Measurements from ENCODE around the gene PARD3.

DNA sequence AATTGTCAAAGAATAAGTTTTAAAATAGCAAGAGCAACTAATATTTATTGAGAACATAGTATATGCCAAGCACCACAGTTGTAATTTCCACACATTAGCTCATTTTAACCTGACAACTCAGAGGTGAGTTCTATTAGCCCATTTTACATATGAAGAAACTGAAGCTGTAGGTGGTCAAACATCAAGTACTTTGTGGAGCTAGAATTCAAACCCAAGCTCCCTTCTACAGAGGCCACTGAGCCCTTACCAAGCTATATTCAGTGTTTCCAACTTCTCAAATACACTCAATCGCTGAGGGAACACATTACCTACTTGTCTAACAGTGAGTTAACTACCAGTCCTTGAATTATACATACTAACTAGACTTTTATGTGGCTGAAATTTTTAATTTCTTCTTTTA lies 236.6 kb downstream of the PARD3 start:
- no peak for TF ChIP-seq EP300 (IDR thresholded peaks at IDR 0.05; ENCODE audit: low read depth)
- TF ChIP-seq, protein P1, sequence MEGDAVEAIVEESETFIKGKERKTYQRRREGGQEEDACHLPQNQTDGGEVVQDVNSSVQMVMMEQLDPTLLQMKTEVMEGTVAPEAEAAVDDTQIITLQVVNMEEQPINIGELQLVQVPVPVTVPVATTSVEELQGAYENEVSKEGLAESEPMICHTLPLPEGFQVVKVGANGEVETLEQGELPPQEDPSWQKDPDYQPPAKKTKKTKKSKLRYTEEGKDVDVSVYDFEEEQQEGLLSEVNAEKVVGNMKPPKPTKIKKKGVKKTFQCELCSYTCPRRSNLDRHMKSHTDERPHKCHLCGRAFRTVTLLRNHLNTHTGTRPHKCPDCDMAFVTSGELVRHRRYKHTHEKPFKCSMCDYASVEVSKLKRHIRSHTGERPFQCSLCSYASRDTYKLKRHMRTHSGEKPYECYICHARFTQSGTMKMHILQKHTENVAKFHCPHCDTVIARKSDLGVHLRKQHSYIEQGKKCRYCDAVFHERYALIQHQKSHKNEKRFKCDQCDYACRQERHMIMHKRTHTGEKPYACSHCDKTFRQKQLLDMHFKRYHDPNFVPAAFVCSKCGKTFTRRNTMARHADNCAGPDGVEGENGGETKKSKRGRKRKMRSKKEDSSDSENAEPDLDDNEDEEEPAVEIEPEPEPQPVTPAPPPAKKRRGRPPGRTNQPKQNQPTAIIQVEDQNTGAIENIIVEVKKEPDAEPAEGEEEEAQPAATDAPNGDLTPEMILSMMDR (IDR thresholded peaks at IDR 0.05) = no peak
- no peak for TF ChIP-seq POLR2A (IDR thresholded peaks at IDR 0.05)
